HG03097 (cell line): ENCODE measurements around the gene NDFIP1.
"Not testable (repeated sequence)": the region's sequence is repeated elsewhere in the genome, so short reads cannot be mapped to it uniquely, and the experiment has no call there.

Experiments used
- ATAC-seq: cut with Tn5 transposase; IDR thresholded peaks from one replicate; pipeline ENCODE4 v1.9.1; 2021; ENCODE audit not compliant: unreplicated experiment, low FRiP score

The NDFIP1 gene

GRCh38 chr5:142108432-142109330, at the start of gene NDFIP1:
Gene NDFIP1, plus strand, starts transcription at chr5:142108779. Its CDS starts 196 bp downstream, at chr5:142108975.
- peak; percentile 96 for ATAC-seq

- ATAC-seq: no peak
Measured at GRCh38 chr5:142059304-142059940, 49.2 kb upstream of the NDFIP1 start.

- no peak for ATAC-seq
Measured at GRCh38 chr5:142063376-142063775, 45.2 kb upstream of the NDFIP1 start.

GRCh38 chr5:142063878-142064331, 44.7 kb upstream of the NDFIP1 start:
- no peak for ATAC-seq

GRCh38 chr5:142065273-142065672, 43.3 kb upstream of the NDFIP1 start:
- ATAC-seq: no peak

GRCh38 chr5:142069606-142070399, 38.8 kb upstream of the NDFIP1 start:
- ATAC-seq: no peak

- no peak for ATAC-seq
Measured at GRCh38 chr5:142070734-142071133, 37.8 kb upstream of the NDFIP1 start.

- no peak for ATAC-seq
Measured at GRCh38 chr5:142072488-142072887, 36.1 kb upstream of the NDFIP1 start.

- ATAC-seq: no peak
Measured at GRCh38 chr5:142073362-142073988, 35.1 kb upstream of the NDFIP1 start.

- ATAC-seq: no peak
Measured at GRCh38 chr5:142074006-142074405, 34.6 kb upstream of the NDFIP1 start.

GRCh38 chr5:142078221-142078620, 30.4 kb upstream of the NDFIP1 start:
- ATAC-seq: no peak

- ATAC-seq: no peak
Measured at GRCh38 chr5:142078706-142079105, 29.9 kb upstream of the NDFIP1 start.

GRCh38 chr5:142079306-142079721, 29.3 kb upstream of the NDFIP1 start:
- no peak for ATAC-seq

GRCh38 chr5:142080248-142080647, 28.3 kb upstream of the NDFIP1 start:
- no peak for ATAC-seq

GRCh38 chr5:142082182-142082781, 26.3 kb upstream of the NDFIP1 start:
- ATAC-seq: no peak

- ATAC-seq: no peak
Measured at GRCh38 chr5:142086229-142086628, 22.4 kb upstream of the NDFIP1 start.

GRCh38 chr5:142086679-142087078, 21.9 kb upstream of the NDFIP1 start:
- ATAC-seq: no peak

GRCh38 chr5:142087920-142088679, 20.5 kb upstream of the NDFIP1 start:
- no peak for ATAC-seq

- not testable (repeated sequence) for ATAC-seq
Measured at GRCh38 chr5:142088855-142089479, 19.6 kb upstream of the NDFIP1 start.
